ENCODE measurements around the gene LRRC32.
A peak's percentile ranks its signal among the peaks of the same experiment; 100 is the strongest.
"Not testable (repeated sequence)": the region's sequence is repeated elsewhere in the genome, so short reads cannot be mapped to it uniquely, and the experiment has no call there.

LRRC32 gene

GRCh38 chr11:76626266-76626665, 44.3 kb downstream of the LRRC32 start:
- DNase-seq: no peak

- DNase-seq: no peak
Observed at GRCh38 chr11:76625472-76626186, 44.9 kb downstream of the LRRC32 start.

GRCh38 chr11:76624500-76625379, 45.8 kb downstream of the LRRC32 start:
- DNase-seq: no peak

GRCh38 chr11:76623884-76624419, 46.6 kb downstream of the LRRC32 start:
- DNase-seq: no peak

- no peak for DNase-seq
Observed at GRCh38 chr11:76623171-76623883, 47.2 kb downstream of the LRRC32 start.

- no peak for DNase-seq
Observed at GRCh38 chr11:76622493-76623094, 48.0 kb downstream of the LRRC32 start.

GRCh38 chr11:76621868-76622267, 48.7 kb downstream of the LRRC32 start:
- no peak for DNase-seq

- no peak for DNase-seq
Observed at GRCh38 chr11:76621466-76621865, 49.1 kb downstream of the LRRC32 start.

- DNase-seq: no peak
Observed at GRCh38 chr11:76620489-76620888, 50.1 kb downstream of the LRRC32 start.

- DNase-seq: not testable (repeated sequence)
Observed at GRCh38 chr11:76619801-76620200, 50.7 kb downstream of the LRRC32 start.

- no peak for DNase-seq
Observed at GRCh38 chr11:76617553-76618265, 52.8 kb downstream of the LRRC32 start.

- DNase-seq: no peak
Observed at GRCh38 chr11:76616676-76617552, 53.6 kb downstream of the LRRC32 start.

GRCh38 chr11:76615950-76616349, 54.6 kb downstream of the LRRC32 start:
- peak; percentile 8 for DNase-seq

GRCh38 chr11:76614471-76615179, 55.9 kb downstream of the LRRC32 start:
- no peak for DNase-seq

- DNase-seq: no peak
Observed at GRCh38 chr11:76613901-76614300, 56.6 kb downstream of the LRRC32 start.

GRCh38 chr11:76612226-76612625, 58.3 kb downstream of the LRRC32 start:
- DNase-seq: no peak

- DNase-seq: no peak
Observed at GRCh38 chr11:76610871-76611475, 59.6 kb downstream of the LRRC32 start.

GRCh38 chr11:76610371-76610770, 60.2 kb downstream of the LRRC32 start:
- no peak for DNase-seq

- DNase-seq: no peak
Observed at GRCh38 chr11:76609736-76610370, 60.7 kb downstream of the LRRC32 start.

Data from GOT3 (cell line).